Amniotic stem cell (primary cell): ENCODE results near the gene ADGRG3.

Experiments
- DNase-seq: peaks from one replicate; lab custom pipeline; 2025; lab: John Stamatoyannopoulos, UW

Gene ADGRG3

GRCh38 chr16:57681950-57682728, 14.0 kb downstream of the ADGRG3 start:
- DNase-seq: no peak

GRCh38 chr16:57682809-57683635, 14.9 kb downstream of the ADGRG3 start:
- DNase-seq: no peak

- DNase-seq: no peak
Observed at GRCh38 chr16:57683636-57684545, 15.8 kb downstream of the ADGRG3 start.

- no peak for DNase-seq
Observed at GRCh38 chr16:57684626-57685358, 16.7 kb downstream of the ADGRG3 start.

GRCh38 chr16:57685633-57686032, 17.5 kb downstream of the ADGRG3 start:
- no peak for DNase-seq

GRCh38 chr16:57686577-57686976, 18.5 kb downstream of the ADGRG3 start:
- DNase-seq: no peak

- DNase-seq: no peak
Observed at GRCh38 chr16:57687363-57687929, 19.3 kb downstream of the ADGRG3 start.

- DNase-seq: no peak
Observed at GRCh38 chr16:57688487-57688986, 20.4 kb downstream of the ADGRG3 start.

GRCh38 chr16:57688987-57689761, 21.1 kb downstream of the ADGRG3 start:
- no peak for DNase-seq

GRCh38 chr16:57689762-57690558, 21.9 kb downstream of the ADGRG3 start:
- no peak for DNase-seq

- DNase-seq: no peak
Observed at GRCh38 chr16:57690782-57691471, 22.8 kb downstream of the ADGRG3 start.

- no peak for DNase-seq
Observed at GRCh38 chr16:57692636-57693035, 24.5 kb downstream of the ADGRG3 start.

GRCh38 chr16:57693550-57693949, 25.4 kb downstream of the ADGRG3 start:
- no peak for DNase-seq

- no peak for DNase-seq
Observed at GRCh38 chr16:57694231-57694724, 26.2 kb downstream of the ADGRG3 start.

GRCh38 chr16:57694725-57695679, 26.9 kb downstream of the ADGRG3 start, which contains the start of gene DRC7:
DRC7 (plus strand) TSS chr16:57694806; CDS start chr16:57697950, 3,144 bp downstream.
- no peak for DNase-seq

GRCh38 chr16:57695680-57696069, 27.6 kb downstream of the ADGRG3 start:
- no peak for DNase-seq

GRCh38 chr16:57696240-57696639, 28.1 kb downstream of the ADGRG3 start:
- no peak for DNase-seq
